ENCODE results near the gene SNRNP48.
A peak's percentile ranks its signal among the peaks of the same experiment; 100 is the strongest.

The SNRNP48 gene

GRCh38 chr6:7632501-7633290 is 42.7 kb downstream of the SNRNP48 start:
- H3K27ac Mint-ChIP-seq: no peak overlapping the region
- no peaks in the 10 kb centered on the region for H3K36me3 Mint-ChIP-seq
- ATAC-seq (replicated peaks) (no peak), DNase-seq (no peak)
- no peak overlapping the region for H3K4me3 Mint-ChIP-seq
- H3K9me3 Mint-ChIP-seq: no peaks in the 10 kb centered on the region
- H3K27me3 Mint-ChIP-seq: peaks cover 0 to 17% of the 10 kb centered on the region in 2 donors
- H3K4me1 Mint-ChIP-seq: no peaks in the 10 kb centered on the region

GRCh38 chr6:7633361-7633760 is 43.4 kb downstream of the SNRNP48 start:
- Mint-ChIP-seq H3K4me3 (no peak overlapping the region), H3K27me3 (peaks cover 0 to 17% of the 10 kb centered on the region in 2 donors), H3K4me1 (no peaks in the 10 kb centered on the region), H3K9me3 (no peaks in the 10 kb centered on the region), H3K27ac (no peak overlapping the region), H3K36me3 (no peaks in the 10 kb centered on the region)
- ATAC-seq (replicated peaks) (no peak), DNase-seq (no peak)

GRCh38 chr6:7636151-7636550 is 46.2 kb downstream of the SNRNP48 start:
- no peak overlapping the region for H3K4me3 Mint-ChIP-seq
- no peaks in the 10 kb centered on the region for H3K9me3 Mint-ChIP-seq
- no peak overlapping the region for H3K27ac Mint-ChIP-seq
- ATAC-seq (replicated peaks): no peak
- no peaks in the 10 kb centered on the region for H3K4me1 Mint-ChIP-seq
- no peak for DNase-seq
- H3K27me3 Mint-ChIP-seq: no peaks in the 10 kb centered on the region
- no peaks in the 10 kb centered on the region for H3K36me3 Mint-ChIP-seq

- no peak for DNase-seq
- H3K4me3 Mint-ChIP-seq: no peak overlapping the region
- H3K9me3 Mint-ChIP-seq: no peaks in the 10 kb centered on the region
- H3K27ac Mint-ChIP-seq: no peak overlapping the region
- H3K4me1 Mint-ChIP-seq: no peaks in the 10 kb centered on the region
- no peak for ATAC-seq (replicated peaks)
- H3K27me3 Mint-ChIP-seq: no peaks in the 10 kb centered on the region
- H3K36me3 Mint-ChIP-seq: no peaks in the 10 kb centered on the region
These were observed 47.5 kb downstream of the SNRNP48 start for GRCh38 chr6:7637533-7637932.

GRCh38 chr6:7639427-7639826 is 49.4 kb downstream of the SNRNP48 start:
- Mint-ChIP-seq H3K4me3 (no peak overlapping the region), H3K27ac (no peak overlapping the region), H3K4me1 (no peaks in the 10 kb centered on the region), H3K27me3 (no peaks in the 10 kb centered on the region), H3K9me3 (no peaks in the 10 kb centered on the region), H3K36me3 (no peaks in the 10 kb centered on the region)
- DNase-seq (no peak), ATAC-seq (replicated peaks) (no peak)

GRCh38 chr6:7640016-7640415 is 50.0 kb downstream of the SNRNP48 start:
- no peak for DNase-seq
- Mint-ChIP-seq H3K9me3 (no peaks in the 10 kb centered on the region), H3K36me3 (no peaks in the 10 kb centered on the region), H3K4me3 (no peak overlapping the region), H3K27me3 (no peaks in the 10 kb centered on the region), H3K27ac (no peak overlapping the region), H3K4me1 (no peaks in the 10 kb centered on the region)
- no peak for ATAC-seq (replicated peaks)

GRCh38 chr6:7640607-7641577 is 50.9 kb downstream of the SNRNP48 start:
- Mint-ChIP-seq H3K27me3 (peaks cover 0 to 4% of the 10 kb centered on the region in 2 donors), H3K27ac (no peak overlapping the region), H3K4me3 (no peak overlapping the region), H3K36me3 (no peaks in the 10 kb centered on the region), H3K9me3 (no peaks in the 10 kb centered on the region), H3K4me1 (no peaks in the 10 kb centered on the region)
- DNase-seq (no peak), ATAC-seq (replicated peaks) (no peak)

- no peaks in the 10 kb centered on the region for H3K36me3 Mint-ChIP-seq
- no peak for ATAC-seq (replicated peaks)
These were observed 52.8 kb downstream of the SNRNP48 start for GRCh38 chr6:7642791-7643190.

GRCh38 chr6:7644417-7644816 is 54.4 kb downstream of the SNRNP48 start:
- Mint-ChIP-seq H3K27ac (no peak overlapping the region), H3K36me3 (no peaks in the 10 kb centered on the region), H3K4me1 (peaks cover 4 to 12% of the 10 kb centered on the region in 2 donors), H3K9me3 (no peaks in the 10 kb centered on the region), H3K27me3 (peaks cover 0 to 9% of the 10 kb centered on the region in 2 donors), H3K4me3 (no peak overlapping the region)
- ATAC-seq (replicated peaks): no peak
- DNase-seq: no peak

More at GRCh38 chr6:7642791-7643190, 52.8 kb downstream of the SNRNP48 start:
- peaks cover 0 to 4% of the 10 kb centered on the region in 2 donors for H3K27me3 Mint-ChIP-seq
- H3K9me3 Mint-ChIP-seq: no peaks in the 10 kb centered on the region
- no peak for DNase-seq
- no peak overlapping the region for H3K4me3 Mint-ChIP-seq
- no peak overlapping the region for H3K27ac Mint-ChIP-seq
- peaks cover 2 to 7% of the 10 kb centered on the region in 2 donors for H3K4me1 Mint-ChIP-seq

GRCh38 chr6:7646394-7646793 is 56.4 kb downstream of the SNRNP48 start:
- no peak for ATAC-seq (replicated peaks)
- Mint-ChIP-seq H3K36me3 (no peaks in the 10 kb centered on the region), H3K4me1 (peaks cover 7 to 18% of the 10 kb centered on the region in 2 donors)

GRCh38 chr6:7647504-7647903 is 57.5 kb downstream of the SNRNP48 start:
- ATAC-seq (replicated peaks): peak in 1 of 2 donors; percentile 29
- no peak for DNase-seq
- peaks cover 7 to 18% of the 10 kb centered on the region in 2 donors for H3K4me1 Mint-ChIP-seq
- no peak overlapping the region for H3K27ac Mint-ChIP-seq
- H3K9me3 Mint-ChIP-seq: no peaks in the 10 kb centered on the region
- no peak overlapping the region for H3K4me3 Mint-ChIP-seq
- H3K36me3 Mint-ChIP-seq: no peaks in the 10 kb centered on the region
- peaks cover 4 to 19% of the 10 kb centered on the region in 2 donors for H3K27me3 Mint-ChIP-seq

More at GRCh38 chr6:7646394-7646793, 56.4 kb downstream of the SNRNP48 start:
- DNase-seq: no peak
- Mint-ChIP-seq H3K4me3 (no peak overlapping the region), H3K27ac (no peak overlapping the region), H3K9me3 (no peaks in the 10 kb centered on the region), H3K27me3 (peaks cover 4 to 19% of the 10 kb centered on the region in 2 donors)

GRCh38 chr6:7649037-7649810 is 59.2 kb downstream of the SNRNP48 start:
- H3K27me3 Mint-ChIP-seq: peaks cover 10 to 23% of the 10 kb centered on the region in 2 donors
- DNase-seq: no peak
- H3K4me3 Mint-ChIP-seq: no peak overlapping the region

GRCh38 chr6:7650878-7651277 is 60.9 kb downstream of the SNRNP48 start:
- ATAC-seq (replicated peaks) (no peak), DNase-seq (no peak)
- no peak overlapping the region for H3K4me3 Mint-ChIP-seq
- H3K36me3 Mint-ChIP-seq: no peaks in the 10 kb centered on the region
- peaks cover 7 to 18% of the 10 kb centered on the region in 2 donors for H3K4me1 Mint-ChIP-seq
- H3K27ac Mint-ChIP-seq: no peak overlapping the region
- H3K27me3 Mint-ChIP-seq: peaks cover 19 to 29% of the 10 kb centered on the region in 2 donors
- H3K9me3 Mint-ChIP-seq: no peaks in the 10 kb centered on the region

More at GRCh38 chr6:7649037-7649810, 59.2 kb downstream of the SNRNP48 start:
- no peaks in the 10 kb centered on the region for H3K9me3 Mint-ChIP-seq
- peaks cover 7 to 18% of the 10 kb centered on the region in 2 donors for H3K4me1 Mint-ChIP-seq
- H3K36me3 Mint-ChIP-seq: no peaks in the 10 kb centered on the region
- ATAC-seq (replicated peaks): peak in 1 of 2 donors; percentile 41
- H3K27ac Mint-ChIP-seq: no peak overlapping the region

- Mint-ChIP-seq H3K4me3 (no peak overlapping the region), H3K27ac (no peak overlapping the region), H3K27me3 (peaks cover 19 to 35% of the 10 kb centered on the region in 2 donors), H3K4me1 (peaks cover 5 to 10% of the 10 kb centered on the region in 2 donors), H3K9me3 (no peaks in the 10 kb centered on the region), H3K36me3 (no peaks in the 10 kb centered on the region)
- no peak for DNase-seq
- ATAC-seq (replicated peaks): no peak
These were observed 63.0 kb downstream of the SNRNP48 start for GRCh38 chr6:7652957-7653356.
